Vagina (tissue), 2 donors: ENCODE results near the gene THADA.

Source experiments
- CTCF ChIP-seq, 3 experiments: fragments of 450-650 bp in 2 of 3; fragments of 200-600 bp in 1 of 3; sonication (generic) in 1 of 3; IDR thresholded peaks; one replicate each; pipeline ENCODE4 v1.5.1; 2017 to 2019; ENCODE audit warnings: antibody characterized with exemption in 3 of 3, mild to moderate bottlenecking in 2 of 3, moderate library complexity in 2 of 3
- POLR2A ChIP-seq, 2 donors: fragments of 450-650 bp; IDR thresholded peaks; one replicate each; pipeline ENCODE4 v1.6.1; 2017; ENCODE audit warnings: antibody characterized with exemption in 2 of 2, mild to moderate bottlenecking in 2 of 2, moderate library complexity in 2 of 2
- POLR2AphosphoS5 ChIP-seq, 2 donors: sonication (generic); formaldehyde crosslinking; IDR thresholded peaks; one replicate each; pipeline ENCODE4 v1.9.0; 2017; ENCODE audit warnings: antibody characterized with exemption in 2 of 2, mild to moderate bottlenecking in 2 of 2, low read depth in 1 of 2; ENCODE audit not compliant: insufficient read depth in 1 of 2

- TF ChIP-seq CTCF (IDR thresholded peaks at IDR 0.05) (no peak), POLR2A (IDR thresholded peaks at IDR 0.05) (no peak), POLR2AphosphoS5 (IDR thresholded peaks at IDR 0.05; ENCODE audit: insufficient read depth in 1 of 2, low read depth in 1 of 2) (peak in 1 of 2 donors; percentile 46)
Observed at GRCh38 chr2:43424262-43425207, 171.3 kb downstream of the THADA start.
